Ovary (tissue), 9 donors: ENCODE data around the gene TMEM238L. TPM values are rescaled to one million over a fixed set of nuclear protein-coding genes. Genes with fewer than 3 reads are reported as not detected.

Source experiments
- DNase-seq, 5 donors: peaks; one replicate each; pipeline ENCODE4 v3.0.0-alpha.2; 2019 to 2020
- H3K27ac ChIP-seq, 2 donors: fragments of 200-600 bp; one replicate each; pipeline versions ENCODE4 v1.5.1 to v1.8.0; 2019 to 2022
- H3K27me3 ChIP-seq: fragments of 200-600 bp; one replicate; pipeline ENCODE4 v1.8.0; 2022
- H3K36me3 ChIP-seq: fragments of 200-600 bp; sonication (generic); one replicate; pipeline ENCODE4 v1.5.1; 2019
- H3K4me1 ChIP-seq: one replicate; pipeline ENCODE4 v1.8.1; 2013; ENCODE audit warnings: mild to moderate bottlenecking, moderate library complexity; ENCODE audit not compliant: insufficient read depth
- H3K4me3 ChIP-seq: fragments of 200-600 bp; sonication (generic); one replicate; pipeline ENCODE4 v1.5.1; 2017
- H3K9me3 ChIP-seq, 2 donors: fragments of 200-600 bp in 1 of 2; sonication (generic) in 1 of 2; one replicate each; pipeline versions ENCODE4 v1.5.1 to v1.8.1; 2013 to 2019; ENCODE audit warnings: mild to moderate bottlenecking in 1 of 2, moderate library complexity in 1 of 2
- CTCF ChIP-seq, 3 donors: fragments of 450-650 bp in 2 of 3; fragments of 200-600 bp in 1 of 3; IDR thresholded peaks; one replicate each; pipeline versions ENCODE4 v1.5.1 to v1.8.0; 2016 to 2022; ENCODE audit warnings: antibody characterized with exemption in 3 of 3, mild to moderate bottlenecking in 1 of 3
- EP300 ChIP-seq: sonication (generic); formaldehyde crosslinking; IDR thresholded peaks from one replicate; pipeline ENCODE4 v1.6.1; 2017; ENCODE audit warnings: antibody characterized with exemption
- POLR2A ChIP-seq: fragments of 450-650 bp; IDR thresholded peaks from one replicate; pipeline ENCODE4 v1.6.1; 2017; ENCODE audit warnings: antibody characterized with exemption, mild to moderate bottlenecking, moderate library complexity
- WGBS, 3 donors: extraction: QIAGEN DNeasy Blood & Tissue Kit in 1 of 3; methylation state at CpG; one replicate each; pipeline versions ENCODE4 v1.1.5 to v1.1.7; 2013 to 2017; 5-methylcytosine and 5-hydroxymethylcytosine counted together
- intact Hi-C, 4 donors: fragments of 100-400 bp; cut with DNase I; formaldehyde crosslinking; loops; one replicate each; pipeline versions ENCODE4 v1.11.0 to v1.15.1; 2022 to 2023
- polyA plus RNA-seq, 2 donors: library from polyadenylated mRNA; stranded (reverse); fragments of 200-250 nt in 1 of 2; fragments of 350-450 nt in 1 of 2; fragmentation: Illumina TruSeq in 1 of 2; extraction: RNeasy Lipid Tissue Mini Kit (QIAGEN cat#74804) in 1 of 2; gene quantifications; one replicate each; pipeline ENCODE4 v1.2.3, GENCODE V29; 2013 to 2014
- total RNA-seq, 7 donors: library from RNA; depleted of rRNA in 2 of 7; stranded (reverse); fragments of >200 nt in 2 of 7; fragmentation: NEBNext Ultra II Directional in 3 of 7; extraction: Animal tissue kit (Norgen Biotek cat#: 25700) in 3 of 7; gene quantifications; one replicate each; pipeline versions ENCODE4 v1.1.0 to v1.2.4, GENCODE V29; 2016 to 2023
- donor health status: DM: no; HTN: no; CAD: no; lungs with moderate emphysema.
- donor health status: DM: no; HTN: no; CAD: no.
- donor health status: Bipolar disorder and iron deficiency.
- donor health status: DM: yes; HTN: yes; CAD: no.
- donor health status: DM: no; HTN: no; CAD: no.
- donor health status: DM: yes; HTN: yes; CAD: no.

Gene TMEM238L
- total and polyA plus RNA-seq, 9 donors, result not detected

- no peak for DNase-seq
- Histone ChIP-seq H3K4me3 (no peak overlapping the region), H3K4me1 (no peaks in the 10 kb centered on the region), H3K27ac (no peak overlapping the region), H3K9me3 (no peaks in the 10 kb centered on the region), H3K27me3 (no peaks in the 10 kb centered on the region), H3K36me3 (no peaks in the 10 kb centered on the region)
- TF ChIP-seq POLR2A (no peak), CTCF (IDR thresholded peaks at IDR 0.05) (peak in 1 of 3 donors; percentile 13)
- intact Hi-C loops, result no loop called here
- 55 to 57% (median 56%) methylated on average over 9 of the region's 9 CpGs for WGBS, 3 donors
Observed at GRCh38 chr17:10772425-10773380, 31.2 kb downstream of the TMEM238L start.

GRCh38 chr17:10771148-10771547 lies 32.8 kb downstream of the TMEM238L start:
- DNase-seq, result no peak
- Histone ChIP-seq H3K4me1 (no peaks in the 10 kb centered on the region), H3K27me3 (no peaks in the 10 kb centered on the region), H3K27ac (no peak overlapping the region), H3K9me3 (no peaks in the 10 kb centered on the region), H3K4me3 (no peak overlapping the region), H3K36me3 (no peaks in the 10 kb centered on the region)
- intact Hi-C loops, result no loop called here
- TF ChIP-seq POLR2A (no peak), EP300 (no peak), CTCF (IDR thresholded peaks at IDR 0.05) (no peak)
- 84 to 90% (median 89%) methylated on average over 2 of the region's 2 CpGs for WGBS, 3 donors

- H3K27me3 ChIP-seq, result no peaks in the 10 kb centered on the region
- H3K9me3 ChIP-seq, result no peaks in the 10 kb centered on the region
- H3K27ac ChIP-seq, result no peak overlapping the region
- WGBS, 3 donors, result 76 to 93% (median 83%) methylated on average over 6 of the region's 6 CpGs
- intact Hi-C loops, result no loop called here
- DNase-seq, result no peak
- H3K36me3 ChIP-seq, result no peaks in the 10 kb centered on the region
- no peak for TF ChIP-seq POLR2A
- TF ChIP-seq EP300, result no peak
- no peak for TF ChIP-seq CTCF (IDR thresholded peaks at IDR 0.05)
- no peaks in the 10 kb centered on the region for H3K4me1 ChIP-seq
- no peak overlapping the region for H3K4me3 ChIP-seq
Observed at GRCh38 chr17:10769840-10770239, 34.1 kb downstream of the TMEM238L start.

DNA sequence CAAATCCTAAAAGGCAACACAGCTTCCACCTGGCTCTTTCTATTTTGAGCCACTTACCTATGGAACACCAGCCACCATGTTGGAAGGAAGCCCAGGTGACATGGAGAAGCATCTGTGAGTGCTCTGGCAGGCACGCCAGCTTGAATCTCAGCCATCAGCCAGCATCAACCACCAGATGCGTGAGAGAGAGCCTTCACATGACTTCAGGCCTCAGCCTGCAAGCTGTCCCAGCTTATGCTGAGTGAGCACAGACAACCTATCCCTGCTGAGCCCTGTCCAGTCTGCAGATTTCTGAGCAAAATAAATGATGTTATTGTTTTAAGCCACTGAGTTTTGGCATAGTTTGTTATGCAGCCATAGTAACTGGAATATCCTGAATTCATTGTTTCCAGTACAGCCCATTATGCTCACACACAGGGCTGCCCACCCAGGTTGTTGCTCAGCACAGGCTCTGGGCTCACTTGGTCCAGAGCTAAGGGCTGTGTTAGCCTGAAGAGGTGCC lies 35.1 kb downstream of the TMEM238L start:
- no peak for DNase-seq
- Histone ChIP-seq H3K27ac (no peak overlapping the region), H3K27me3 (no peaks in the 10 kb centered on the region), H3K9me3 (no peaks in the 10 kb centered on the region), H3K4me3 (no peak overlapping the region), H3K4me1 (no peaks in the 10 kb centered on the region), H3K36me3 (no peaks in the 10 kb centered on the region)
- WGBS, 3 donors, result 48 to 93% (median 80%) methylated on average over 2 of the region's 2 CpGs
- intact Hi-C loops, result no loop called here
- no peak for TF ChIP-seq EP300
- no peak for TF ChIP-seq POLR2A
- TF ChIP-seq CTCF (IDR thresholded peaks at IDR 0.05), result no peak
